ENCODE data around the gene EIF4EBP2.

The EIF4EBP2 gene

DNA sequence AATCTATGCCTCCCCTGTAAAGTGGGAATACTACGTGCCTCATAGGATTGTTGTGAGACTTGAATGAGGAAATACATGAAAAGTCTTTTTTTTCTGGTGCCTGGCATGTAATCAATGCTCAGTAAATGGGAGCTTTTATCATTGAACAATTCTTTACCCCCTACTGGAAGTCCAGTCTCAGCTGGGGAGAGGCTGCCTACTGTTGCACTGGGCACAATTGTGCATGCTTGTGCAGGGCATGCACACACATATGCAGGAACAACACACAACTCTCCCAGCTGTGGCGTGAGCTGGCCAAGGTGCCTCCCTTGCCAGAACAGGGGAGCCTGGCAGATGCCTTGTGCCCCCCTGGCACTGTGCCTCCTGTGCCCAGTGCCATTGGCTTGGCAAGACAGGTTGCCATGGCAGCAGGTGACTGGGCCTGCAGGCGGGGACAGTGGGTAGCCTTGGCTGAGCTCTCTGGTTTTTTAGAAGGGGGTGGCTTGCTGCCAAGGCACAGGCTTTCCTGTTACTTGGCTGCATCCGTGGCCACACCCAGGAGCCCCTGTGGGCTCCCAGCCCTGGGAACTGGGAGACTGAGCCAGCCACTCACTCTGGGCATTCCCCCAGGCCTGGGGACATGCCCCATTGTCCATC is 58.5 kb downstream of the EIF4EBP2 start:
- DNase-seq, result no peak

DNA sequence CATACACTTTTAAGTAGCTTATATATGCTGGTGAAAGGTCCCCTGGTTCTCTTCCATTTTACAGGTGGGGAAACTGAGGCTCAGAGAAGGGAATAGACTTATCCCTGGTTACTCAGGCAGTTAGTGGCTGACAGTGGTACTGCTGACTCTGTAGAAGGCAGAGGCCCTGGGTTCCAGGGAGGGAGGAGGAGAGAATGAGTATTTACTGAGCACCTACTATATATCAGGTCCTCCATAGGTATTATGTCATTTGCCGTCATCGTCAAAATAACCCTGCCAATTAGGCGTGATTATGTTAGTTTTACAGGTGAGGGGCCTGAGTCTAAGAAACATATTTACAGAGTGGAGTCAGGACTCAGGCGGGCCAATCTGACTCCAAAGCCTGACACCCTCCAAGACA is 61.3 kb downstream of the EIF4EBP2 start:
- DNase-seq, result no peak

DNA sequence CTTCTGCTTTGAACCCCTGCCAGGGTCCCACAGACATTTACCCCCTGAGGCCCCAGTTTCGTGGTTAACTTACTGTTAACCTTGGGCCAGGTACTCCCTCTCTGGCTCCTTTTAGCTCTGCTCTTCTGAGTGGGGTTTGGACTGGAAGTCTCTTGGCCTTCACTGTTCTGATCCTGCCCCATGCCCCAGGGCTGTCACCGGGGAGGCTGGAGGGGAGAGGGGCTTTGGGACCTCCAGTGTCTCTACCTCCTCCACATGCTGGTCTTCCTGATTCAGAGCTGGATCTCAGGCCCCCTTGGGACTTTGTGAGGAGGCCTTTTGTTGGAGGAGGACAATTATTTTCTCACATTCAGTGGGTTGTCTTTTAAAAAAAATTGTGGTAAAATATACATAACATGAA is 61.9 kb downstream of the EIF4EBP2 start:
- DNase-seq, result no peak

DNA sequence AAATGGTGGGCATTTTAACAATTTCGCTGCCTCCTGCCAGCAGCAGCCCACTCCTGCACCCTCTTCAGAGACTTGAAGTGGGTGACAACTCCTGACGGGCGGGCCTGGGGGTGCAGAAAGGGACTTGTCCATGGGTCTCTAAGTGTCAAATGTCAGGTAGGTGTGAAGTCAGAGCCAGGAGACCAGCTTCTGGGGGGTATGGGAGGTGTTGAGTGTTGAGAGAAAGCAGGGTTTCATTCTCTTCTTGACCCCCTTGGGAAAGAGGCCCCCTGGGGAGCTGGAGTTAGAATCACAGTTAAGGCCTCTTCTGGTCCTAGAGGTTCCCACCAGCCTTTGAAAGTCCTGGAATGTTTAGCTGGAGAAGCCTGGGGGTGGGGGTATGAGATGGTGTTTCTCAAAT is 63.0 kb downstream of the EIF4EBP2 start:
- no peak for DNase-seq

DNA sequence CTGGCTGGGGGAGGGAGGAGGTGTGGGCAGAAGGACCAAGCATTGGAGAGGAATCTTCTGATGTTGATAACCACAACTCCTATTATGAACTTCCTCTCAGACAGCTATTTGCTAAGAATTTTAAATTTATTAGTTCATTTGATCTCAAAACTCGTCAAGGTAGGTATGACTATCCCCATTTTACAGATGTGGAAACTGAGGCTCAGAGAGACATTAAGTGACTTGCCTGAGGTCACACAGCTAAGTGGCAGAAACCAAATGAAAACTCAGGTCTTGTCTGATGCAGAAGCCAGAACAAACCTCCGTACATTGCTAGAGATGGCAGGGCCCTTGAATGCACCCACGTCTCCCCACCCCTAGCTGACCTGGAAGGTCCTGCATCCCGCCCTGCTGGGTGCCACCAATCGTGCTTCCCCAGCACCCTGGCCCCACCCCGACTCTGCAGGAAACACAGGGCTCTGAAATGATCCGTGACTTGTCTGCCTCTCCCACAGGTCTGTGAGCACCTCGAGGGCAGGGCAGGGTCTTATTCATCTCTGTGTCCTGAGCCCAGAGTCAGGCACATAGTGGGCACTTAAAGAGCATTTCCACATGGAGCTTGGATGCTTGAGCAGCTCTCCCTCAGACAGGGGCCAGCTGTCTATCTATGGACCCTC is 69.0 kb downstream of the EIF4EBP2 start:
- DNase-seq, result no peak

DNA sequence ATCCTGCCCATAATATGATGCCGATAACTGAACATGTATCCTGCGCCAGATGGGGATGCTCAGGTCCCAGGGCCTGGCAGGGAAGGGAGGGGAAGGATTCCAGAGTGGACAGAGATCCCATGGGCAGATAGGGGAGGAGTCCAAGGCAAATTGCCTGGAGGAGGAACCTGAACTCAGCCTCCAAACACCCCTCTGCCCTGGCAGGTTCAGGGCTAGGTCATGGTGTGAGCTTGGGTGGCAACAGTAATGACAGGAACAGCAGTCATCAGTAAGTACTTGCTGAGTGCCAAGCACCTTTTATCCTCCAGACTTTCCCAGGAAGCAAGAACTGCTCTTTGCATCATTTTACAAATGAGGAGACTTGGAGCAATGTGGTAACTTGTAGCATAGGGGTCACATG is 70.8 kb downstream of the EIF4EBP2 start:
- DNase-seq, result no peak

DNA sequence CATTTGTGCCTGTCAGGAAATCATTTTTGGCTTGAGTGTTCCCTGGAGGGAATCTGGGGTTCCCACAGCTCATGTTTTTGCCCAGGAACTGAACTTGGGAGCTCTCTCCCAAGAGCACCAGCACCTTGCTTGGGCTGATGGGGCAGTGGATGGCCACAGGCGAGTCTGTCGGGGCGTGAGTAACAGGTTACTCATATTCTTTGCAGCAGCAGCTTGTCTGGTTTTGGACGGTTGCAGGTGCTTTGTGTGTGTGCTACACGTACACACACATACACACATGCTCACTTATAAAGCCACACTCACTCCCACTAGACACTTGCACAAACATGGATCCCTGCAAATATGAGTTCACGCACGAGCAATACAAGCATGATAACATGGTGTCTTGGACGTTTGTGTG is 71.7 kb downstream of the EIF4EBP2 start:
- DNase-seq, result no peak

DNA sequence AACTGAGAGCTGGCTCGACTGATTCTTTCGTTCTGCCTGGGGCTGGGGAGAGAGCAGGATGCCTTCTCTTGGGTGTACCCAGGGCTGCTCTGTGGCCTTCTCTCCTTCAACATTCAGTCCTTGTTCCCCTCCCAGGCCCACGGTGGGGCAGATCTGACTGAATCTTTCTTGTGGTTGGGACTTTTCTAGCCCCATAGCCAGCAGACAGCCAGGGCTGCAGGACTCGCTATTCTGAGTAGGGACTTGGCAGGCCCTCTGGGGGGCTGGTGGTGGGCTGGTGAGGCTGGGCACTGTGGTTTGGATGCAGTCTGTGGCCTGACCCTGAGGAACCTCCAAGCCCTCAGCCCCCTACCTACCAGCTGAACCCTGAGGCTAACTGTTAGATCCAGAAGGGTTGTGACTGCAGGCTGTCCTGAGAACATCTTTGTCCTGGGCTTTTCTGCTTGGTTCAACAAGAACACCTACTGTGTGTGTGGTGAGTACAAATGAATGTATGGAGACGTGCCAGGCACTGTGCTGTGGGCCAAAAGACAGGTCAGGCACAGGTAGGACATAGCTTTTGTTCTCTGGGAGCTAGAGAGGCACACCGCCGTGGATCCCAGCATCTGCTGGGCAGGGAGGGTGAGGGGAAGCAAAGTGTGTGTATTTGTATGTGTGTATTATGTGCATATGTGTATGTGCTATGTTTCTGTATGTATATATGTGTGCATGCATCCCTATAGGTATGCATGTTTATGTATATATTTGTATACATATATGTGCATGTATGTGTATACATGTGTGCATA is 72.5 kb downstream of the EIF4EBP2 start:
- no peak for DNase-seq

DNA sequence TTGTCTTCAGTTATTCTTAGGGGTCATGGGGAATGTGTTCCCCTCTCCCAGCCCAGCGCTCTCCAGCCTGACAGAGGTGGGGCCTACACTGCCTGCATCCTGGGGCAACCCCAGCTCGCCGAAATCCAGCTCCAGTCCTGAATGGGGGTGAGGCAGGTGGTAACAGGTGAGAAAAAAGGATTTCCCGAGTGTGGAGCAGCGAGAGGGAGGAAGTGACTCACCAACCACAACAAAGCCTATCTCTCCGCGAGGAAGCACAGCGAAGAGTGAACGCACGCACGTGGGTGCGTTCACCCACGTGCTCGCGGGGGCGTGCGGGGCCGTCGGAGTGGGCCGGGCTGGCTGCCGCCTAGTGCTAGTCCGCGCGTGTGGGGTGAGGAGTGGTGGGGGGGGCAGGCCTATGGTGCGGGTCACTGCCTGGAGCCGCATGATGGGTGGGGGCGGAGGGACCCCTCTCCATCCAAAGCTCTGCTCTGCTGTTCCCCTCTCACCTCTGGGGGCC is 73.8 kb downstream of the EIF4EBP2 start:
- peak; percentile 71 for DNase-seq

Data from effector CD4-positive, alpha-beta T cell (primary cell).